ENCODE measurements around the gene INPP5A.
A peak's percentile ranks its signal among the peaks of the same experiment; 100 is the strongest.
"Not testable (repeated sequence)": the region's sequence is repeated elsewhere in the genome, so short reads cannot be mapped to it uniquely, and the experiment has no call there.

INPP5A gene, protein sequence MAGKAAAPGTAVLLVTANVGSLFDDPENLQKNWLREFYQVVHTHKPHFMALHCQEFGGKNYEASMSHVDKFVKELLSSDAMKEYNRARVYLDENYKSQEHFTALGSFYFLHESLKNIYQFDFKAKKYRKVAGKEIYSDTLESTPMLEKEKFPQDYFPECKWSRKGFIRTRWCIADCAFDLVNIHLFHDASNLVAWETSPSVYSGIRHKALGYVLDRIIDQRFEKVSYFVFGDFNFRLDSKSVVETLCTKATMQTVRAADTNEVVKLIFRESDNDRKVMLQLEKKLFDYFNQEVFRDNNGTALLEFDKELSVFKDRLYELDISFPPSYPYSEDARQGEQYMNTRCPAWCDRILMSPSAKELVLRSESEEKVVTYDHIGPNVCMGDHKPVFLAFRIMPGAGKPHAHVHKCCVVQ

GRCh38 chr10:132537684-132538001 lies at the start of gene INPP5A:
TSS of gene INPP5A (plus strand) at chr10:132537787. CDS start at chr10:132538097, 310 bp downstream.
- Histone ChIP-seq H3K27ac (peak within 1 kb of the TSS; percentile 35; the same call in 1 of the 2 replicates), H3K9me3 (ENCODE audit: severe bottlenecking) (no peaks in the 10 kb centered on the region), H3K36me3 (no peaks in the 10 kb centered on the region), H3K4me3 (ENCODE audit: low read depth, low read length) (peak within 1 kb of the TSS; percentile 71), H3K27me3 (ENCODE audit: insufficient read depth, low read depth, severe bottlenecking) (no peaks in the 10 kb centered on the region)
- TF ChIP-seq, protein P1, sequence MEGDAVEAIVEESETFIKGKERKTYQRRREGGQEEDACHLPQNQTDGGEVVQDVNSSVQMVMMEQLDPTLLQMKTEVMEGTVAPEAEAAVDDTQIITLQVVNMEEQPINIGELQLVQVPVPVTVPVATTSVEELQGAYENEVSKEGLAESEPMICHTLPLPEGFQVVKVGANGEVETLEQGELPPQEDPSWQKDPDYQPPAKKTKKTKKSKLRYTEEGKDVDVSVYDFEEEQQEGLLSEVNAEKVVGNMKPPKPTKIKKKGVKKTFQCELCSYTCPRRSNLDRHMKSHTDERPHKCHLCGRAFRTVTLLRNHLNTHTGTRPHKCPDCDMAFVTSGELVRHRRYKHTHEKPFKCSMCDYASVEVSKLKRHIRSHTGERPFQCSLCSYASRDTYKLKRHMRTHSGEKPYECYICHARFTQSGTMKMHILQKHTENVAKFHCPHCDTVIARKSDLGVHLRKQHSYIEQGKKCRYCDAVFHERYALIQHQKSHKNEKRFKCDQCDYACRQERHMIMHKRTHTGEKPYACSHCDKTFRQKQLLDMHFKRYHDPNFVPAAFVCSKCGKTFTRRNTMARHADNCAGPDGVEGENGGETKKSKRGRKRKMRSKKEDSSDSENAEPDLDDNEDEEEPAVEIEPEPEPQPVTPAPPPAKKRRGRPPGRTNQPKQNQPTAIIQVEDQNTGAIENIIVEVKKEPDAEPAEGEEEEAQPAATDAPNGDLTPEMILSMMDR (IDR thresholded peaks at IDR 0.05; ENCODE audit: low read depth, low read length): no peak
- no peak for DNase-seq

GRCh38 chr10:132488231-132488821 lies 49.3 kb upstream of the INPP5A start:
- no peak for DNase-seq
- no peak overlapping the region for H3K27ac ChIP-seq
- no peak overlapping the region for H3K4me3 ChIP-seq (ENCODE audit: low read depth, low read length)
- H3K27me3 ChIP-seq (ENCODE audit: insufficient read depth, low read depth, severe bottlenecking): no peaks in the 10 kb centered on the region
- no peaks in the 10 kb centered on the region for H3K9me3 ChIP-seq (ENCODE audit: severe bottlenecking)
- H3K36me3 ChIP-seq: no peaks in the 10 kb centered on the region
- TF ChIP-seq, protein P1 (IDR thresholded peaks at IDR 0.05; ENCODE audit: low read depth, low read length): no peak

GRCh38 chr10:132489053-132489703 lies 48.4 kb upstream of the INPP5A start:
- H3K36me3 ChIP-seq: no peaks in the 10 kb centered on the region
- no peak overlapping the region for H3K27ac ChIP-seq
- H3K9me3 ChIP-seq (ENCODE audit: severe bottlenecking): no peaks in the 10 kb centered on the region
- no peaks in the 10 kb centered on the region for H3K27me3 ChIP-seq (ENCODE audit: insufficient read depth, low read depth, severe bottlenecking)
- TF ChIP-seq, protein P1 (IDR thresholded peaks at IDR 0.05; ENCODE audit: low read depth, low read length): no peak
- no peak overlapping the region for H3K4me3 ChIP-seq (ENCODE audit: low read depth, low read length)
- no peak for DNase-seq

GRCh38 chr10:132489704-132490534 lies 47.7 kb upstream of the INPP5A start:
- TF ChIP-seq, protein P1 (IDR thresholded peaks at IDR 0.05; ENCODE audit: low read depth, low read length): no peak
- no peaks in the 10 kb centered on the region for H3K27me3 ChIP-seq (ENCODE audit: insufficient read depth, low read depth, severe bottlenecking)

GRCh38 chr10:132491534-132491933 lies 46.1 kb upstream of the INPP5A start:
- not testable (repeated sequence) for H3K9me3 ChIP-seq (ENCODE audit: severe bottlenecking); DNase-seq; H3K36me3 ChIP-seq; H3K27ac ChIP-seq; H3K4me3 ChIP-seq (ENCODE audit: low read depth, low read length); H3K27me3 ChIP-seq (ENCODE audit: insufficient read depth, low read depth, severe bottlenecking)

More at GRCh38 chr10:132489704-132490534, 47.7 kb upstream of the INPP5A start:
- Histone ChIP-seq H3K9me3 (ENCODE audit: severe bottlenecking) (no peaks in the 10 kb centered on the region), H3K4me3 (ENCODE audit: low read depth, low read length) (no peak overlapping the region), H3K27ac (no peak overlapping the region), H3K36me3 (no peaks in the 10 kb centered on the region)
- DNase-seq: no peak

Data from WERI-Rb-1 (cell line).